Endothelial cell of umbilical vein (primary cell): ENCODE data around the gene NCK2.

ENCODE experiments used
- CTCF ChIP-seq, 2 donors: IDR thresholded peaks; 1 replicate in 1 of 2; 2 replicates in 1 of 2; pipeline ENCODE4 v1.5.1; 2011; ENCODE audit warnings: low read length in 2 of 2, mild to moderate bottlenecking in 2 of 2, moderate library complexity in 2 of 2, control low read depth in 1 of 2, inconsistent platforms in 1 of 2, low read depth in 1 of 2; ENCODE audit not compliant: insufficient read depth in 1 of 2; ENCODE audit errors: extremely low read depth in 1 of 2
- EZH2 ChIP-seq: IDR thresholded peaks from 2 replicates; pipeline ENCODE4 v1.6.1; 2012; ENCODE audit warnings: borderline replicate concordance, low read depth, mild to moderate bottlenecking, moderate library complexity, low read length, inconsistent platforms; ENCODE audit not compliant: severe bottlenecking
- GATA2 ChIP-seq: IDR thresholded peaks from 2 replicates; pipeline ENCODE4 v1.7.0; 2011; ENCODE audit warnings: low read depth, mild to moderate bottlenecking, moderate library complexity, mixed read lengths, low read length; ENCODE audit not compliant: insufficient read length, insufficient read depth
- JUN ChIP-seq: IDR thresholded peaks from 2 replicates; pipeline ENCODE4 v1.6.1; 2011; ENCODE audit warnings: borderline replicate concordance, low read depth; ENCODE audit not compliant: insufficient read length, insufficient read depth
- MAX ChIP-seq: IDR thresholded peaks from 2 replicates; pipeline ENCODE4 v1.6.1; 2011; ENCODE audit not compliant: insufficient read depth, insufficient read length
- MYC ChIP-seq: IDR thresholded peaks from one replicate; pipeline ENCODE4 v1.6.1; 2011; ENCODE audit warnings: mild to moderate bottlenecking, low read depth, low read length
- POLR2A ChIP-seq: IDR thresholded peaks from 2 replicates; pipeline ENCODE4 v1.6.1; 2012; ENCODE audit warnings: low read depth, mild to moderate bottlenecking, control low read depth, low read length
- POLR2AphosphoS5 ChIP-seq: IDR thresholded peaks from 2 replicates; pipeline ENCODE4 v1.6.1; 2012; ENCODE audit warnings: low read depth, mild to moderate bottlenecking, control low read depth, low read length, moderate library complexity; ENCODE audit not compliant: insufficient read depth

GRCh38 chr2:105870062-105870461 is 125.3 kb downstream of the NCK2 start:
- TF ChIP-seq POLR2AphosphoS5 (no peak), CTCF (IDR thresholded peaks at IDR 0.05; ENCODE audit: extremely low read depth in 1 of 2, insufficient read depth in 1 of 2, low read depth in 1 of 2, low read length in 2 of 2) (no peak), EZH2 (no peak), GATA2 (no peak), POLR2A (no peak), MAX (no peak), MYC (no peak), JUN (no peak)
